Activated CD4-positive, alpha-beta T cell treated with anti-CD3 and anti-CD28 coated beads for 36 hours (primary cell): ENCODE data around the gene ZNF500. TPM values are rescaled to one million over a fixed set of nuclear protein-coding genes. Genes with fewer than 3 reads are reported as not detected.
"Not testable (repeated sequence)": the region's sequence is repeated elsewhere in the genome, so short reads cannot be mapped to it uniquely, and the experiment has no call there.

Experiments
- ATAC-seq: fragments of 200-7000 bp; cut with Tn5 transposase; one replicate; pipeline ENCODE4 v1.10.0; 2021; ENCODE audit warnings: mild to moderate bottlenecking, moderate library complexity
- CTCF ChIA-PET: fragments of 350-600 bp; sonication (Branson Sonifier 250); formaldehyde crosslinking; loops from one replicate; lab custom pipeline; 2021; ENCODE audit warnings: antibody characterized with exemption; lab: Charles Lee
- POLR2A ChIA-PET: fragments of 350-600 bp; sonication (Branson Sonifier 250); formaldehyde crosslinking; loops from one replicate; lab custom pipeline; 2021; ENCODE audit warnings: antibody characterized with exemption, inconsistent platforms; lab: Charles Lee
- DNase-seq: peaks from one replicate; pipeline ENCODE4 v3.0.0-alpha.2; 2020
- H3K27ac Mint-ChIP-seq: one replicate; pipeline ENCODE4 v1.8.0; 2021; ENCODE audit warnings: mixed read lengths
- H3K27me3 Mint-ChIP-seq: one replicate; pipeline ENCODE4 v1.8.0; 2021; ENCODE audit warnings: mixed read lengths
- H3K36me3 Mint-ChIP-seq: one replicate; pipeline ENCODE4 v1.8.0; 2021; ENCODE audit warnings: low read depth, mixed read lengths
- H3K4me1 Mint-ChIP-seq: one replicate; pipeline ENCODE4 v1.8.0; 2021; ENCODE audit warnings: mixed read lengths
- H3K4me3 Mint-ChIP-seq: one replicate; pipeline ENCODE4 v1.8.0; 2021; ENCODE audit warnings: mild to moderate bottlenecking, moderate library complexity, mixed read lengths
- H3K9me3 Mint-ChIP-seq: one replicate; pipeline ENCODE4 v1.8.0; 2021; ENCODE audit warnings: low read depth, mixed read lengths
- intact Hi-C, 2 experiments: fragments of 100-400 bp; cut with DNase I in 1 of 2; cut with micrococcal nuclease in 1 of 2; formaldehyde crosslinking; loops; one replicate each; pipeline versions ENCODE4 v1.14.2 to v1.15.1; 2022 to 2024; cut with DNase I, micrococcal nuclease
- total RNA-seq, 2 experiments: library from RNA; stranded (reverse); gene quantifications; one replicate each; pipeline ENCODE4 v1.2.3, GENCODE V29; 2021

Gene ZNF500
- total RNA-seq, 2 experiments from 2014 or later, result 10.3 to 11.6 TPM

DNA sequence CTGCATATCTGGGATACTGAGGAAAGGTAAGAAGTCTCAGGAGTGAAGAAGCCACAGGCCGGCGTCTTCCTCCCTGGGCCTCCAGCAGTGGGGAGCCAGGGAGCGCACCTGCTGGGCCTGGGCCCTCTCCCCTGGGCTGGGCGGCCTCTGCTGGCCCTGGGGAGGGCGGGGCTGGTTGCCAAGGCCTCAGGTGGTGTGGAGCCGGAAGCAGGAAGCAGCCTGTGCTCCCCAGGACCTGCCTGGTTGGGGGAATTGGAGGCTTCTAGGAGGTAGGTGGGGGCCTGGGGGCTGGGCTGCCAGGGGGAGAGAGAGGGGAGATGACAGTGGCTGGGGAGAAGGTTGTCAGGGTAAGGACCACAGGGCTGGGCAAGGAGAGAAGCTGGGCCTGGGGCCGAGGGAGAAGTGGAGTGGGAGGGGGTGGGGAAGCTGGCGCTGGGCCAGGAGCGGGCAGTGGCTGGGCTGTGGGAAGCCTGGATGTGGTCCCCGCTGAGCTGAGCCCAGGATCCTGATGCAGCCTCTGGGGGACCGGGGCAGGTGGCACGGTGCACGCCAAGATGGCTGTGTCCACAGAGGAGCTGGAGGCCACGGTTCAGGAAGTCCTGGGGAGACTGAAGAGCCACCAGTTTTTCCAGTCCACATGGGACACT lies 28.3 kb upstream of the ZNF500 start, which contains the start of gene SMIM22:
TSS of gene SMIM22 (plus strand) at position 189 of the 647 bp plus-strand sequence. CDS start at position 555, 366 bp downstream.
- H3K4me3 Mint-ChIP-seq, result no peak within 1 kb of the TSS
- peaks cover under 1% of the 10 kb centered on the region for H3K4me1 Mint-ChIP-seq
- no peaks in the 10 kb centered on the region for H3K9me3 Mint-ChIP-seq
- intact Hi-C loops, result no loop called here
- H3K27me3 Mint-ChIP-seq, result peaks cover 2% of the 10 kb centered on the region
- H3K36me3 Mint-ChIP-seq, result no peaks in the 10 kb centered on the region
- ATAC-seq, result no peak
- no peak within 1 kb of the TSS for H3K27ac Mint-ChIP-seq
- DNase-seq, result no peak
- ChIA-PET POLR2A (no interaction called here), CTCF (no interaction called here)

DNA sequence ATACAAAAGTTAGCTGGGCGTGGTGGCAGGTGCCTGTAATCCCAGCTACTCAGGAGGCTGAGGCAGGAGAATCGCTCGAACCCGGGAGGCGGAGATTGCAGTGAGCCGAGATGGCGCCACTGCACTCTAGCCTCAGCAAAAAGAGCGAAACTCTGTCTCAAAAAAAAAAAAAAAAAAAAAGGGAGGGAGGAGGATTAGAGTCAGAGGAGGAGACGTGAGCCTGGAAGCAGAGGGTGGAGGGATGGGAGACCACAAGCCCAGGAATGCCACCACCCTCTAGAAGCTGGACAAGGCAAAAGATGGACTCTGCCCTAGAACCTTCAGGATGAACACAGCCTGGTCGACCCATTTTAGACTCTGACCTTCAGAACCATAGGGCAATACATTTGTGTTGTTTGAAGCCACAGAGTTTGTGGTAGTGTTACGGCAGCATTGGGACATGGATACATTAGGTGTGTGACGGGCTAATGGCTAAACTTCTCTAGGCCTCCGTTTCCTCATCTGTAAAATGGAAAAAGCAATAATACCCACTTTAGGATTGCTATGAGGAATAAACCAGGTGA lies 26.1 kb upstream of the ZNF500 start:
- H3K36me3 Mint-ChIP-seq, result no peaks in the 10 kb centered on the region

DNA sequence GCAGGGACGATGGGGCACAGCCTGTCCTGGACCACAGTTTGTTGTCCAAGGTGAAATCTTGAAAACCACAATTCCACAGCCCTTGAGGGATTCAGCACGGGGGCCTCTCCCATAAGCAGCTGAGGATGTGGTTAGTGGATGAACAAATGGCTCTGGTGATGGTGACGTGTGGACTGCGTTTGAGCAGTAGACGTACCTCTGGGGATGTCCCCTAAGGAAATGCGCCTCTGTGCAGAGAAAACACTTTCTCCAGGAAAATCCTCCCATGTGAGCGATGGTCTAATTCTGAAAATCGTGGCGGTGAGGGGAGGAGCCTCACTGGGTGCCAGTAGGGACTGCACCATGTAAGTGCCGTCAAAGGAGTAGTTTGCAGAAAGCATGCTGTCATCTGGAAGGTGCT lies 23.9 kb upstream of the ZNF500 start:
- H3K4me3 Mint-ChIP-seq, result no peak overlapping the region
- no peaks in the 10 kb centered on the region for H3K36me3 Mint-ChIP-seq
- CTCF ChIA-PET, result no interaction called here
- peaks cover 2% of the 10 kb centered on the region for H3K27me3 Mint-ChIP-seq
- ATAC-seq (peak; percentile 55), DNase-seq (no peak)
- POLR2A ChIA-PET, result no interaction called here
- no peak overlapping the region for H3K27ac Mint-ChIP-seq
- no peaks in the 10 kb centered on the region for H3K4me1 Mint-ChIP-seq
- H3K9me3 Mint-ChIP-seq, result no peaks in the 10 kb centered on the region
- intact Hi-C loops, result no loop called here

More for the DNA sequence above, 26.1 kb upstream of the ZNF500 start:
- H3K27ac Mint-ChIP-seq, result no peak overlapping the region
- H3K4me3 Mint-ChIP-seq, result no peak overlapping the region
- ChIA-PET CTCF (no interaction called here), POLR2A (no interaction called here)
- no peak for ATAC-seq
- H3K27me3 Mint-ChIP-seq, result peaks cover 2% of the 10 kb centered on the region
- intact Hi-C loops, result no loop called here
- no peaks in the 10 kb centered on the region for H3K4me1 Mint-ChIP-seq
- no peaks in the 10 kb centered on the region for H3K9me3 Mint-ChIP-seq
- no peak for DNase-seq

DNA sequence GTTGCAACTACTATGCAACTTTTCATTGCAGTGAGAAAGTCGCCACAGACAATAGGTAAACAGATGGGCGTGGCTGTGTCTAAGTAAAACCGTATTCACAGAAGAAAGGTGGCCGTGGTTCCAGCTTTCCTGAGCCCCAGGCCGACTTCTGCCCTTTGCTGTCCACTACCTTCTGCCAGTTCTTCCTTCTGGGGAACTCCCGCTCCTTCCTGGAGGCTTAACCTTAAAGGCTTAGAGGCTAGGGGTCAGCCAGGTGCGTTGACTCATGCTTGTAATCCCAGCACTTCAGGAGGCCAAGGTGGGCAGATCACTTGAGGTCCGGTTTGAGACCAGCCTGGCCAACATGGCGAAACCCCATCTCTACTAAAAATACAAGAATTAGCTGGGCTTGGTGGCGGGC lies 23.3 kb upstream of the ZNF500 start:
- Mint-ChIP-seq H3K27ac (no peak overlapping the region), H3K4me3 (no peak overlapping the region), H3K9me3 (no peaks in the 10 kb centered on the region), H3K4me1 (no peaks in the 10 kb centered on the region), H3K36me3 (no peaks in the 10 kb centered on the region), H3K27me3 (peaks cover 2% of the 10 kb centered on the region)
- ChIA-PET CTCF (interaction anchor here (0.6 kb wide), 1 partner anchor 372 kb away, joined by 3 read pairs; no protein-coding TSS in a partner anchor), POLR2A (no interaction called here)
- no peak for ATAC-seq
- no peak for DNase-seq
- intact Hi-C loops, result no loop called here

- DNase-seq, result no peak
- H3K27ac Mint-ChIP-seq, result no peak overlapping the region
- no peaks in the 10 kb centered on the region for H3K4me1 Mint-ChIP-seq
- H3K27me3 Mint-ChIP-seq, result peaks cover 2% of the 10 kb centered on the region
- intact Hi-C loops, result no loop called here
- H3K4me3 Mint-ChIP-seq, result no peak overlapping the region
- POLR2A ChIA-PET, result no interaction called here
- H3K36me3 Mint-ChIP-seq, result no peaks in the 10 kb centered on the region
- ATAC-seq, result no peak
- H3K9me3 Mint-ChIP-seq, result no peaks in the 10 kb centered on the region
- CTCF ChIA-PET, result no interaction called here
Measured at GRCh38 chr16:4788910-4789309, 21.9 kb upstream of the ZNF500 start.

- H3K27me3 Mint-ChIP-seq, result peaks cover 2% of the 10 kb centered on the region
- no peaks in the 10 kb centered on the region for H3K36me3 Mint-ChIP-seq
- H3K4me3 Mint-ChIP-seq, result no peak overlapping the region
- H3K9me3 Mint-ChIP-seq, result no peaks in the 10 kb centered on the region
- H3K27ac Mint-ChIP-seq, result no peak overlapping the region
- ATAC-seq, result no peak
- POLR2A ChIA-PET, result no interaction called here
- H3K4me1 Mint-ChIP-seq, result no peaks in the 10 kb centered on the region
- DNase-seq, result no peak
- intact Hi-C loops, result no loop called here
- CTCF ChIA-PET, result interaction anchor here (0.6 kb wide), 1 partner anchor 44 kb away, joined by 3 read pairs; no protein-coding TSS in a partner anchor
Measured at GRCh38 chr16:4788489-4788889, 21.5 kb upstream of the ZNF500 start.

DNA sequence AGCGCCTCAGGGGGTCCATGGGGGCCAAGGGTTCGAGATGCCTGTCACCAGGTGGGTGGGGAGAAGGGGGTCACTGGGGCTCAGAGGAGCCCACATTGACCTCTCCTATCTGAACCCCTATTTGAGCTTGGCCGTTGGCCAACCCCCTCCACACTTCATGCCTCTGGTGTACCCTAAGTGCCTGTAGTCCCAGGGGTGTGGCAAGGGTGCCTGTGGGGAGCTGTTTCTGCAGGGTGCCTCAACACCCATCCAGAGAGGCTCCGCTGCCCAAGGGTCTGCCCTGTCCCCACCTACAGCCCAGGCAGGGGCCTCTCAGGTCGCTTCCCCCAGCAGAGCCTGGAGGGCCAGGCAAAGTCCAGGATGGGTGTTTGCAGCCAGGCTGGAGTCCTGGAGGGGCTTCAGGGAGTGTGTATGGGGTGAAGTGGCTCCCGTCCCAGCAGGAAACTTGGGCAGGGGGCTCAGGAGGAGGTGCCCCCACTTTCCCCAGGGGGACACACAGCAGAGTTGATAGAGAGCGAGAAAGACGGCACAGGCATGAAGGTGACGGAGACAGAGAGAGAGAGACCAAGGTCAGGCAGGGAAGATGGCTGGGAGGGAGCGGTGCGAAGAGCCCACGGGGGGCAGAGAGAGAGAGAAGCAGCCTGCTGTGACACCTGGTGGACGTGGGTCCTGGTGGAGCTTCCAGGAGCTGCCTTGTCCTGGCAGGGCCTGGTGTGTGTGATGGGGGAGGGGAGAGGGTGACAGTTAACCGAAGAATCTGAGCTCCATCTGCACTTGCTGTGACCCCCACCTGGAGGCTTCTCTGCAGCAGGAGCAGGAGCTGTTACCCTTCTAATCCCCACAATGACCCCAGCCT lies 20.9 kb upstream of the ZNF500 start, which contains the start of gene SEPTIN12:
TSS of gene SEPTIN12 (minus strand) at position 719 of the 856 bp plus-strand sequence. CDS start at position 19, 700 bp downstream.
- CTCF ChIA-PET, result interaction anchor here (0.6 kb wide), 1 partner anchor 44 kb away, joined by 3 read pairs; no protein-coding TSS in a partner anchor
- POLR2A ChIA-PET, result no interaction called here
- Mint-ChIP-seq H3K27me3 (peaks cover 2% of the 10 kb centered on the region), H3K4me3 (no peak within 1 kb of the TSS), H3K9me3 (no peaks in the 10 kb centered on the region), H3K27ac (no peak within 1 kb of the TSS), H3K4me1 (no peaks in the 10 kb centered on the region), H3K36me3 (no peaks in the 10 kb centered on the region)
- ATAC-seq (no peak), DNase-seq (no peak)
- intact Hi-C loops, result no loop called here

DNA sequence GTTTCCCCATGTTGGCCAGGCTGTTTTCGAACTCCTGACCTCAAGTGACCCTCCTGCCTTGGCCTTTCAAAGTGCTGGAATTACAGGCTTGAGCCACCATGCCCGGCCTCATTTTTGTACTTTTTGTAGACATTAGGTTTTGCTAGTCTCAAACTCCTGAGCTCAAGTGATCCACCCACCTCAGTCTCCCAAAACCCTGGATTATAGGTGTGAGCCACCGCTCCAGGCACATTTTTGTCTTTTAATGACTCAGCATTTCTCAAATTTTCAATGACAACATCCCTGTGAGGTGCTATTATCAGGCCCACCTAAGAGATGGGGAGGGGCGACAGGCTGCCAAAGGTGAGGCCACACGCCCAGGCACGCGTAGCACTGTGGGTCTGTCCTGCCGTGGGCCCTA lies 20.1 kb upstream of the ZNF500 start:
- no peaks in the 10 kb centered on the region for H3K36me3 Mint-ChIP-seq
- intact Hi-C loops, result no loop called here
- ATAC-seq (no peak), DNase-seq (no peak)
- H3K4me1 Mint-ChIP-seq, result no peaks in the 10 kb centered on the region
- no peaks in the 10 kb centered on the region for H3K9me3 Mint-ChIP-seq
- no peak overlapping the region for H3K4me3 Mint-ChIP-seq
- CTCF ChIA-PET, result interaction anchor here (0.7 kb wide), 1 partner anchor 413 kb away, joined by 3 read pairs; no protein-coding TSS in a partner anchor
- no peak overlapping the region for H3K27ac Mint-ChIP-seq
- POLR2A ChIA-PET, result no interaction called here
- H3K27me3 Mint-ChIP-seq, result peaks cover 2% of the 10 kb centered on the region

DNA sequence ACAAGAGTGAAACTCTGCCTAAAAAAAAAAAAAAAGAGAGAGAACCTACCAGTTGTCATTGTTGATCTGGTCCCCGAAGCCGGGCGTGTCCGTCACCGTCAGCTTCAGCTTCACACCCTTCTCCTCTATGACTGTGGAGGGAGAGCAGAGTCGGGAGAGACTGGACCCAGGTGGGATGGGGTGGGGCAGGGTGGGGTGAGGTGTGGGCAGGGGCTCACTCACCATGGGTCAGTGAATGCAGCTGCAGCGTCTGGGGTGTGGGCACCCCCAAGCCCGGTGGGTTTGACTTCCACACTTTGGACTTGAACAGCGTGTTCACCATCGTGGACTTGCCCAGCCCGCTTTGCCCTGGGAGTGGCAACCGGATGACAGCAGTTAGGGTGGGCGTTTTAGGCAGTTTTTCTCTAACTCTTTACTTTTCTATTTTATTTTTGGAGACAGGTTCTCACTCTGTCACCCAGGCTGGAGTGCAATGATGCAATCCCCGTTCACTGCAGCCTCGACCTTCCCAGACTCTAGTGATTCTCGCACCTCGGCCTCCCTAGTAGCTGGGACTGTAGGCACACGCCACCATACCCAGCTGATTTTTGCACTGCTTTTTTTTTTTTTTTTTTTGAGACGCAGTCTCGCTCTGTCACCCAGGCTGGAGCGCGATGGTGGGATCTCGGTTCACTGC lies 18.9 kb upstream of the ZNF500 start:
- POLR2A ChIA-PET, result no interaction called here
- Mint-ChIP-seq H3K27me3 (no peaks in the 10 kb centered on the region), H3K4me1 (no peaks in the 10 kb centered on the region), H3K27ac (no peak overlapping the region), H3K9me3 (no peaks in the 10 kb centered on the region), H3K36me3 (no peaks in the 10 kb centered on the region), H3K4me3 (no peak overlapping the region)
- CTCF ChIA-PET, result interaction anchor here (1.2 kb wide), 1 partner anchor 14 kb away, joined by 3 read pairs; no protein-coding TSS in a partner anchor
- DNase-seq (no peak), ATAC-seq (no peak)
- intact Hi-C loops, result no loop called here

GRCh38 chr16:4784444-4784987 lies 17.6 kb upstream of the ZNF500 start:
- DNase-seq, H3K27me3 Mint-ChIP-seq, H3K27ac Mint-ChIP-seq, H3K4me1 Mint-ChIP-seq, POLR2A ChIA-PET, CTCF ChIA-PET, H3K36me3 Mint-ChIP-seq, intact Hi-C loops, H3K4me3 Mint-ChIP-seq, ATAC-seq, H3K9me3 Mint-ChIP-seq: not testable (repeated sequence)

- no peak overlapping the region for H3K4me3 Mint-ChIP-seq
- no peak overlapping the region for H3K27ac Mint-ChIP-seq
- H3K9me3 Mint-ChIP-seq, result no peaks in the 10 kb centered on the region
- H3K36me3 Mint-ChIP-seq, result no peaks in the 10 kb centered on the region
- H3K4me1 Mint-ChIP-seq, result no peaks in the 10 kb centered on the region
- DNase-seq, result no peak
- POLR2A ChIA-PET, result no interaction called here
- CTCF ChIA-PET, result no interaction called here
- H3K27me3 Mint-ChIP-seq, result no peaks in the 10 kb centered on the region
- no peak for ATAC-seq
- intact Hi-C loops, result no loop called here
Measured at GRCh38 chr16:4783951-4784336, 17.0 kb upstream of the ZNF500 start.
